HG03442 (cell line): ENCODE data around the gene RPP30.
"Not testable (repeated sequence)": the region's sequence is repeated elsewhere in the genome, so short reads cannot be mapped to it uniquely, and the experiment has no call there.

Source experiments
- ATAC-seq: cut with Tn5 transposase; IDR thresholded peaks from one replicate; pipeline ENCODE4 v1.9.1; 2021; ENCODE audit warnings: mild to moderate bottlenecking, moderate library complexity; ENCODE audit not compliant: unreplicated experiment

The RPP30 gene

DNA sequence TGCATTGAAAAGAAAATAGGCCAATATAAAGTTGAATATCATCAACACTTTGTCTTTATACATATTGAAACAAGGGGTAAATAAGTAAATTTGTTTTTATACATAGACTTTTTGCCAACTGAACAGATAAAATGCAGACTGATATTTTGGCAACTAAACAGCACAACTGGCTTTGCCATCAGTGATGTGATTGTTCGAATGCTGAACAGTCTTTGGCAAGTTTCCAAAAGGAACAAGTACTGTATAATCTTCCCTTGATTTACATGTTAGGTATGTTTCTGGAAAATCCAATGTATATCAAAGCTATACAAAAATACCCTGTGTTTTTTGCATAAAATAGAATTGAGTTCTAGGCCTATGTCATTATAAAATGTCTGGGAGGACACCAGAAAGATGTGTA, 67.3 kb downstream of the RPP30 start:
- no peak for ATAC-seq

DNA sequence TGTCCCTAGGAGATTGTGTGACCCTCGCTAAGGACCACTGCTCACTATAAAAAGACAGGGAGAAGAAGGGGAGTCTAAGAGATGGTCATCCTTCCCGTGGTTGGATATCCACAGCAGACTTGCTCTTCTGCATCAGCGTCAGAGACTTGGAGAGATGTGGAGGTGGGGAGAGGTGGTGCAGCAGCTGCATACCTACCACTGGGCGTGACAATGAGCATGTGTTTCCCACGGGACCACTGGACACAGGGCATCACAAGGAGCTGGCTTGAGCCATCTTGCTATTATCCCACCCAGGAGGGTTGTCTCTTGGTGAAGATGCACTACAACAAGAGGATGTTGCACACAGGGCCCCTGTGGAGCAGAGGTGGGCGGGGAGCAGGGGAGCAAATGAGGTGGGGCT, 67.9 kb downstream of the RPP30 start:
- ATAC-seq = no peak

DNA sequence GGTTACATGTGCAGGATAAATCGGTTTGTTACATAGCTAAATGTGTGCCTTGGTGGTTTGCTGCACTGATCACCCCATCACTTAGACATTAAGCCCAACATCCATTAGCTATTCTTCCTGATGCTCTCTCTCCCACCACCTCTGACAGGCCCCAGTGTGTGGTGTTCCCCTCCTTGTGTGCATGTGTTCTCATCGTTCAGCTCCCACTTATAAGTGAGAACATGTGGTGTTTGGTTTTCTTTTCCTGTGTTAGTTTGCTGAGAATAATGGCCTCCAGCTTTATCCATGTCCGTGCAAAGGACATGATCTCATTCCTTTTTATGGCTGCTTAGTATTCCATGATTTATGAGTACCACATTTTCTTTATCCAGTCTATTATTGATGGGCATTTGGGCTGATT, 71.2 kb downstream of the RPP30 start:
- ATAC-seq = not testable (repeated sequence)

DNA sequence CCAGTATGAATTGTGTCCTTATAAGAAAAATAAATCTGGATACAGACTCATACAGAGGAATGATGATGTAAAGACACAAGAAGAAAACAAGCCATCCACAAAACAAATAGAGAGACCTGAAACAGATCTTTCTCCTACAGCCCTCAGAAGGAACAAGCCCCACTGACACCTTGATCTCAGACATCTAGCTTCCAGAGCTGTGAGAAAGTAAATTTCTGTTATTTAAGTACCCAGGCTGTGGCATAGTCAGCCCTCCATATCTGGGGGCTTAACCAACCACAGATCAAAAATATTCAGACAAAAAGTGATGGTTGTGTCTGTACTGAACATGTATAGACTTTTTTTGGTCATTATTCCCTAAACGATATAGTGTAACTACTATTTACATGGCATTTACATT, 73.0 kb downstream of the RPP30 start:
- ATAC-seq = no peak

DNA sequence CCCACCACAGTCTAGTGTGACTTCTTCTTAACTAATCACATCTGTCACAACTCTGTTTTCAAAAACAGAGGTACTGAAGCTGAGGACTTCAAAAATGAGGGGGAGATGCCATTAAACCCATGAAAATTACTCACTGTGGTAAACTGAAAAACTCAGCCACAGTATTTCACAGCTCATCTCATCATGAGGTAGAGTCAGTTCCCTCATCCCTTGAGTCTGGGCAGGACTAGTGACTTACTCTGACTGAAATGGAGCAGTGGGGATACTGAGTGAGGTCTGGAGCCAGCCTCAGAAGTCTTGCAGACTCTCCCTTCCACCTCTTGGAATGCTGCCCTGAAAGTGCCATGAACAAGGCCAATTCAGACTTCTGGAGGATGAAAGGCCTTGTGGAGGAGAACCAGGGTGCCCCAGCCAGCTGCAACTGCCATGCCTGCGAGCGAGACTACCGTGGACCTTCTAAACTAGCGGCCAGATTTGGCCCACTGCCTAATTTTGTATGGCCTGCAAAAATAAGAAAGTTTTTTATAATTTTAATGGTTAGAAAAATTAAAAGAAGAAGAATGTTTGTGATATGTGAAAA, 73.8 kb downstream of the RPP30 start:
- no peak for ATAC-seq

DNA sequence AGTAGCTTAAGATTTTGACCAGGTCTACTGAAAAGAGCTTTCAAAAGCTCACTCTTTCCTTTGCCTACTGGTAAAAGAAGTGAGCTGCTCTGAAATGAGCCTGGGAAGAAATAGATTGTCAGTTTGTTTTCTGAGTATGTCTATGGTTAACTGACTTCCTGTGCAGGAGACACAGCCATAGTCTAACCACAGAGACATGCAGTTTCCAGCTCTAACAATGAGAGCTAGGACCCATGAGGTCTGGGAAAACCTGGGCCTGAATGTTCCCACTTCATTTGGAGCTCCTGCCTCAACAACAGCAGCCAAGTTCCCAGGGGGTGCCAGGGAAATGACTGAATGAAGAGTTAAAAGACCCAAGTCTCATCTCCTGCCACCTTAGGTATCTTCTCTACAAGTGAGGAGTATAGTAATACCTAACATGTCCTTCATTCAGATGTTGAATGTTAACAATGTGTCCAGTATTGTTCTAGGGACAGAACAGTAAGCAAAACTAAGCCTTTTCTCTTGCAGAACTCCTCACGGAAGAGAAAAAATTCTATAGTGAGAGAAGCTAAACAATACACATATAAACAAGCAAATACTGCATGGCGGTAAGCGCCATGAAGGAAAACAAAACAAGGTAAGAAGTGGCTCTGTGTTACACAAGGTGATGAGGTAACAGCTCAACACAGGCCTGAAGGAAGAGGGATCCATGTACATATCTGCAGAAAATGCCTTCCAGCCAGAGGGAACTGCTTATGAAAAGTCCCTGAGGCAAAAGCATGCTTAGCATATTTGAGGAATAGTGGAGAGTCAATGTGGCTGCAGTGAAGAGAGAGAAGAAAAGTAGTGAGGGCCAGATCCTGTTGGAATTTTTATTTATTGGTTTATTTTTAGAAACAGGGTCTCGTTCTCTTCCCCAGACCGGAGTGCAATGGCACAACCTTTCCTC, 75.5 kb downstream of the RPP30 start:
- ATAC-seq = peak; percentile 82
